GM21515 (cell line): Measurements from ENCODE around the gene TAPT1.

ENCODE experiments used
- ATAC-seq: cut with Tn5 transposase; IDR thresholded peaks from one replicate; pipeline ENCODE4 v1.9.1; 2021; ENCODE audit not compliant: unreplicated experiment

Gene TAPT1

GRCh38 chr4:16139066-16139945 is 87.0 kb downstream of the TAPT1 start:
- ATAC-seq, result no peak

DNA sequence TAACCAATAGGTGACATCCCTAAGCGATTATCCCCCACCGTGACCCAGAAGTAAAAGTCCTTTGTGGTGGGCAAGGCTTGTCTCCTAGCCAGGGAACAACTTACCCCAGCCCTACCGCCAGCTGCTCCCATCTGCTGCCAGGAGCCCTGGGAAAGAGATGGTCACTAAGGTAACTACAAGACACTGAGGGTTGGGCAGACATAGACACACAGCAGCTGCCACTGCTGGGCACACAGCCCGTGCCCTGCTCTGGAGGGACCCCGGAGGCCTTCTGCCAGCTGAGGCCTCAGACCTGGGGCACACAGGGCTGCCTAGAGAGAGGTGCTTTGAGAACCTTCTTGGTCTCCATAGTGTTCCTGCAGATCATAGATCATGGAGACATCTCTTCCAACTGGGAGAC is 89.4 kb downstream of the TAPT1 start:
- no peak for ATAC-seq

DNA sequence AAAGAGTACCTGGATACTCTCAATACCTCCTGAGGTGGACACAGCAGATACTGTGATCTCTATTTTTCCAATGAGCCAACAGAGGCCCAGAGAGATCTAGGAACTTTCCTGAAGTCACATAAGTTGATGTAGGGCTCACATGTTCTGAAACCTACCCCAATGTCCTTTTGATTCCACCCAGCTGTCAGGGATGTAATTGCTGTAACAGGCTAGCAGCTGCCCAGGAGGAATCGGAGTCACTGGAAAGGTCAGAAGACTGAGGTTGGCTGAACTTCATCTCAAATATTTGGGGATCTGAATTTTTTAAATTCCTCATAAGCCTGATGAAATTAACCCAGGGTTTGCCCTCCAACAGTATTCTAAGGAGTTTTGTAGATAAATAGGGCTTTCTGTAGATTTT is 90.0 kb downstream of the TAPT1 start:
- ATAC-seq, result no peak

GRCh38 chr4:16133406-16133805 is 92.9 kb downstream of the TAPT1 start:
- no peak for ATAC-seq

GRCh38 chr4:16131293-16131692 is 95.0 kb downstream of the TAPT1 start:
- ATAC-seq, result no peak

- no peak for ATAC-seq
These were observed 96.9 kb downstream of the TAPT1 start for GRCh38 chr4:16129336-16129735.

DNA sequence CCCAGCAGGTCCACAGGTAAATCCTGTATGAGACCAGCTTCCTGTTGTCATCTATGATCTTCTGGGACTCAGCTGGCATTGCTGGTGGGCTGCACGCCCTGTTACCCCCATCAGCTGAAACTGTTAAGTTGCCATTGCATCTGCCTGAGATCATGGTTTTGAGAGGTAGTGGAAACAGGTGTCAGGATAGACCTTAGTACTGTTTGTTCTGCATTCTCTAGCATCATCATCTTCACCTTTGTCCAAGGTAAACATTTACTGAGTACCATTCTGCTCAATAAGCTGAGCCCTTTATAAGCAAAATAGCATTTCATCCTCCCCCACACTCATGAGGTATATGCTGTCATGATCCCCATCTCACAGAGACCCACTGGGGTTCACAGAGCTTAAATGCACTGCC is 99.6 kb downstream of the TAPT1 start:
- ATAC-seq, result no peak

GRCh38 chr4:16125571-16126445 is 100.5 kb downstream of the TAPT1 start:
- ATAC-seq, result no peak

DNA sequence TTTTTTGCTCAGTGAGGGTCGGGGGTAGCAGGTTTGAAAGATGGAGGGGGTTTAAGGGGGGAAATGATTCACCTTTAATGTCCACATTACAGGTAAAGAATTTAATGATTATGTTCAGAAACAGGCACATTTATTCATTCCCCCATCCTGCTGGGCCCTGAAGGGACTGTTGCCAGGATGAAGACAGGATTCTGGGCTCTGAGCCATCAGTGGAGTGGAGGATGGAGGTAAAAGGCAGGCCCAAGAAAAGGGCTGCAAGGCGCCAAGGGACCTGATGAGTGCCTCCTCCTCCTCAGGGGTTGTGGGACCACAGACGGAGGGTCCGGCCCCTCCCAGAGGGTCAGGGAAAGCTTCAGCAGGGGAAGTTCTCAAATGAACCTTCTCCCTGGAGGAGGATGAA is 102.0 kb downstream of the TAPT1 start:
- no peak for ATAC-seq

GRCh38 chr4:16123356-16124084 is 102.8 kb downstream of the TAPT1 start:
- no peak for ATAC-seq

DNA sequence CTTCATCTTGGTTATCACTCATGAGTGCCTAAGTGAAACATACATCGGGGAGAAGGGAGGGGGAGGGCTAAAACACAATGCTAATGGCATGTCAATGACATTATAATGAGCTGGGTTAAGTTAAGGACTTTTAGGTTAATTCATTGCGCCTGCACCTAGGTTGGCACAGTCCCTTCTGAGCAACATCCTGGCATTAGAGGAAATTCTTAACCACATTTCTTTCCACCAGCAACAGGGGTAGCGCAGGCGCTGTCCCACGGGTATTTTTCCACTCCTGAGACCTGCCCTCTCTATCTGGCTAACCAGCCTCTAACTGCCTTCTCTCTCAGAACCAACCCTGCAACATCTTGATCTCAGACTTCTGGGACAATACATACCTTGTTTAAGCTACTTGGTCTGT is 103.5 kb downstream of the TAPT1 start:
- ATAC-seq, result no peak

GRCh38 chr4:16122308-16122711 is 104.0 kb downstream of the TAPT1 start:
- no peak for ATAC-seq

DNA sequence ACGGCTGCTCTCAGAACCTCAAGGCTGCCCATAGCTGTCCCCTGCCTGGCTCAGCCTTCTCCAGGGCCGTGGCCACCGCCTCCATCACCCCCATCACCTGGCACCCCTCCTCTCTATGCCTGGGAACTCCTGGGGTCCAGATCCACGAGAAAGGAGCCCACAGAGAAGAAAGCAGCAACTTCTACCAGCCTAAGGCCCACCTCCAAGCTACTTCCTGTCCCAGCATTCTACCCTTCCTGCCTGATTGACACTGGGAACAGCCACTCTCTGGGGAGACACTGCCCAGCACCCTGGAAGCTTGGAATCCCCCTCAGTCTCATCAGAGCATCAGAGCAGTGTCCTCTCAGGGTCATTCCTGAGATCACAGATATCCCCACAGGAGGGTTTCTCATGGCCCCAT is 105.6 kb downstream of the TAPT1 start:
- ATAC-seq, result no peak

GRCh38 chr4:16119981-16120380 is 106.3 kb downstream of the TAPT1 start:
- ATAC-seq, result no peak

- ATAC-seq, result no peak
These were observed 108.2 kb downstream of the TAPT1 start for GRCh38 chr4:16118090-16118489.

- ATAC-seq, result no peak
These were observed 109.1 kb downstream of the TAPT1 start for GRCh38 chr4:16117164-16117563.

GRCh38 chr4:16116493-16116990 is 109.7 kb downstream of the TAPT1 start:
- no peak for ATAC-seq

GRCh38 chr4:16116019-16116418 is 110.3 kb downstream of the TAPT1 start:
- ATAC-seq, result no peak

- ATAC-seq, result no peak
These were observed 111.7 kb downstream of the TAPT1 start for GRCh38 chr4:16114546-16114945.

DNA sequence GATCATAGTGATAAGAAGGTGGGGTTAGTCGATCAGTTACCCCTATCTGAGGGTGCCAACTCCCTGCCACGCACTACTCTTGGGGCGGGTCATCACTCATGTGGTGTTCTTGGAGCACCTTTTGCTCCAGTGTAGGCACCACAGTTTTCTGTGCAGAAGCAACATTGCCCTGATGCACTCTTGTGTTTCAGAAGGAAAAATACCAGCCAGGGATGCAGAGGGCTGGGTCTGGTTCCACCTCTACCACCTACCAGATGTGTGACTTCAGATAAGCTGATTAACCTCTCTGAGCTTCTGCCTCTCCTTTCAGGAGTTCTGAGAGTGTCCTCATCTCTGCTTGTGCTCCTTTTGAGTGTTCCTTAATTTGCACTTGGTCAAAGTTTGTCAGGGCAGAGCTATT is 112.5 kb downstream of the TAPT1 start:
- ATAC-seq, result no peak

GRCh38 chr4:16111533-16111932 is 114.7 kb downstream of the TAPT1 start:
- no peak for ATAC-seq
